NCI-H460 (cell line): ENCODE data around the gene VSIG2. TPM values are rescaled to one million over a fixed set of nuclear protein-coding genes. Genes with fewer than 3 reads are reported as not detected.

ENCODE experiments used
- DNase-seq: peaks from one replicate; pipeline ENCODE4 v3.0.0-alpha.2; 2016; ENCODE audit warnings: low read depth; ENCODE audit errors: extremely low read depth
- total RNA-seq: library from RNA; depleted of rRNA; stranded (reverse); fragments of >200 nt; shearing (Covaris generic); gene quantifications from 2 replicates; pipeline ENCODE4 v1.2.3, GENCODE V29; 2014; rRNA removed

The VSIG2 gene
- total RNA-seq, 1 experiment from 2014 or later, result not detected

GRCh38 chr11:124725719-124726105, 26.3 kb downstream of the VSIG2 start:
- DNase-seq, result no peak

- DNase-seq, result no peak
Measured at GRCh38 chr11:124724979-124725718, 26.9 kb downstream of the VSIG2 start.

DNA sequence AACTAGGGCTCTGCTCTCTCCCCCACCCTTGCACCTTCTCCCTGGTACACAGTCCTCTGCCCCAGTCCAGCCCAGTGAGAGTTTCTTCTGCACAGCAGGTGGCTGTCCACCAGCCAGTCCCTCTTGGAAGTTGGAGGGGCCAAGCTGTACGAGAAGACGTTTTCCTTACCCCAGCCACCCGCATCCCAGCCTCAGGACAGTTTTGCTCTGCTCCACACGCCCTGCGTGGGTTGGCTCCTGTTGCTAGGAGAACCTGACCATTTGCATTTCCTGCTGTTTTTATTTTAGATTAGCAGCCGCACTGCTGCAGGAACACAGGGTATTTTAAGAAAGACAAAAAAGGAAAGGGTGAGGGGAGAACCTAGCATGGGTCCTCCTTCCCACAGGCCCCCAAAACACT, 29.9 kb downstream of the VSIG2 start:
- no peak for DNase-seq

GRCh38 chr11:124719534-124719933, 32.5 kb downstream of the VSIG2 start:
- DNase-seq, result no peak

- DNase-seq, result no peak
Measured at GRCh38 chr11:124718801-124719200, 33.3 kb downstream of the VSIG2 start.

DNA sequence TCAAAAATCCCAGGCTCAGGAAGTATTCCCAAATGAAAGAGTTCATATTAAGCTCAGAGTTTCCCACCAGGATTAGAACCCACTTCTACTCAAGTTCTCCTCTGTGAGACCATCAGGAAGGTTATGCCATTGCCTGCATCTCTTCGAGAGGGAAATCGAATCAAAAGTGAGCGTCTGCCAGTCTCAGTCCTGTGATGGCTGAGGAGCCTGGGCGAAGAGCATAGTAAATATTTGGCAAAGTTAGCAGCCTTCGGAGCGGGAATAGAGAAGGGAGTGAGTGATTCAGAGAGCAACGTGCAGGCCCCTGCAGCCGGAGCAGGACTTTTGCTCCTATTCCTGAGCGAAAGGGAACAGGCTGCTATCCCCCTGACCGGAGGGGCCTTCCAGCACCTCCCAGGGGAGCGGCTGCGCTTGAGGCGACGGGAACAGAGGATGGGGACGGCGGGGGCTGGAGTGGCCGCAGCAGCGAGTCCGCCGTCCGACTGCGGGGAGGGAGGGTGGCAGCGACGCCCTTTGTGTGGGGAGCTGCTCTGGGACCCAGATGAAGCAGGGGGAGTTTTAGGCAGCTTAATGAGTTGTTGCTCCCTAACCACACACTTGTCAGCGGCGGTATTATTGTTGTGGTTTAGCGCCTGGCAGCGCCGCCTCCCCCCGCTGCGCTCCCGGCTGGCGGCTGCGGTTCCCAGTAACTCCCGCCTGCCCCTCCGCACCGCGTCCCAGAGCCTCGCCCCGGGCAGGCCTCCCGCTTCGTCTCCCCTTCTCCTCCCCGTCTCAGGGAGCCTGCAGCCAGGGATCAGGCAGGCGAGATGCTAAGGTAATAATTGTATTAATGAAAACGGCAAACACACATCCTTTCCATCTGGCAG, 34.0 kb downstream of the VSIG2 start:
- DNase-seq, result no peak

DNA sequence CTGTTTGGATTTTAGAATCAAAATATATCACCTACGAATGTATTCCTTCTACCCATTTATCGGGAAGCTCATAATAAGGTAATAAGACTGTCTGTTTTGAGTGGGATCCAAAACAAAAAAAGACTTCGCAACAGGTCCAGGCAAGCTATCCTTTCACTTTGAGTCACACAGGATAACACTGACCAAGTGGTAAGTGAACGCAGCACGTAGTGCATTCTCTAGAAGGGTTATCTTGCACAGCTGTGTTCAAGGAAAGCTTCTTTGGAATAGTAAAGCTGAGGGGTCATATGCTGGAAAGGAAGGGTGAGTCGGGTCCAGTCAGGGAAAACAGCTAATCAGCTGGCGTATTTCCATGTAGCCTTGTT, 34.7 kb downstream of the VSIG2 start:
- DNase-seq, result no peak

DNA sequence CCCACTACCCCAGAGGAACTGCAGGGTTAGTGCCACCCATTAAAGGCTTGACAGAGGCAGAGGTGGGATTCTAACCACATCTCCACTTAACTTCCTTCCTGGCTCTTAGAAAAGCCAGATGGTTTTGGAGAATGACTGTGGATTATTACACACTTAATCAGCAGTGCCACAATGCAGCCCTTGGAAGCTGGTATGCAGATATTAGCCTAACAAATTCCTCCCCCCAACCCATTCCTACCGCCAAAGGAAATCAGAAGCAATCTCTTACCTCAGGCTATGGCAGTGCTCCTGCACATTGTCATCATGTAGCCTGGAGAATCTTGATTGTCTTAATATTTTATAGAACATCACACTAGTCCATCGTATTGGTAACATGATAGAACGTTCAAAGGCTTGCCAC, 35.5 kb downstream of the VSIG2 start:
- no peak for DNase-seq

DNA sequence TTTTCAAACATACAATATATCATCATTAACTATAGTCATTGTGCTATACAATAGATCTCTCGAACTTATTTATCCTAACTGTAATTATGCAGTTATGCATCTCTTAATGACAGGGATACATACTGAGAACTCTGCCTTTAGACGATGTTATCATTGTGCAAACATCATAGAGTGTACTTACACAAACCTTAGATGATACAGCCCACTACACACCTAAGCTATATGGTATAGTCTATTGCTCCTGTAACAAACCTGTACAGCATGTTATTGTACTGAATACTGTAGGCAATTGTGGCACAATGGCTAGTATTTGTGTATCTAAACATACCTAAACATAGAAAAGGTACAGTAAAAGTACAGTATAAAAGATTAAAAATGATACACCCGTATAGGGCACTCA, 39.7 kb downstream of the VSIG2 start:
- DNase-seq, result no peak

DNA sequence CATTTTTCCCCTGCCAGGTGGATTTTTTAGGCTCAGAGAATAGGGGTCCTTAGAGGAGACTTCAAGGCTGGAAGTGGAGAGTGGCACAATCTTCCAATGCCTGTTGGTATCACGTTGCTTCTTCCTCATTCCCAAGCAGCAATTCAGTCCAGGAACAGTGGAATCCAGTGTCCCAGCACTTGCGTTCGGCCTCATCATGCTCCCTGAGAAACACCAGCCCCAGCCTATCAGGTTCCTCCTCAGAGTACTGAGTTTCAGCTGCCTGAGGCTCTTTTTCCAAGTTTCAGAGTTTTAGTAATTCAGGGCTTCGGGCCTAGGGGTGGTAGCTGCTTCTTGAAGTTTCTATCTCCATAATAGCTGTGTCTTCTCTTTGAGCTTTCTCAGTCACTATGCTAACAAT, 44.2 kb downstream of the VSIG2 start:
- DNase-seq, result no peak

DNA sequence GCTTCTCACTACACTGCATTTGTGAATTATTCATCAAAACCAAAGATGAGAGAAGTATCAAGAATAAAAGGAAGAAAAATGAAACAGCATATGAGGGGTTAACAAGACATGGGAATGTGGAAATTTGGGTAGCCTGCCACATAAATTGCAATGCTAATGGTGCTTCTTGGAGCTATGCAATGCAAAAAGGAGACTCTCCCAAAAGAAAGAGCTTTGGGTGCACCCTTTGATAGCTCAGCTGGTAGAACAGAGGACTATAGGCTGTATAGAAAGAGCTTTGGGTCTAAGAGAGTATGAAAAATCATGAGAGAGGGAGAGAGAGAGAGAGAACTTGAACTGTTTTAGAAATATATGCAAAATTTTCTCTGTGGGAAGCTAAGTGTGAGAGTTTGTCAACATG, 52.0 kb downstream of the VSIG2 start:
- no peak for DNase-seq

DNA sequence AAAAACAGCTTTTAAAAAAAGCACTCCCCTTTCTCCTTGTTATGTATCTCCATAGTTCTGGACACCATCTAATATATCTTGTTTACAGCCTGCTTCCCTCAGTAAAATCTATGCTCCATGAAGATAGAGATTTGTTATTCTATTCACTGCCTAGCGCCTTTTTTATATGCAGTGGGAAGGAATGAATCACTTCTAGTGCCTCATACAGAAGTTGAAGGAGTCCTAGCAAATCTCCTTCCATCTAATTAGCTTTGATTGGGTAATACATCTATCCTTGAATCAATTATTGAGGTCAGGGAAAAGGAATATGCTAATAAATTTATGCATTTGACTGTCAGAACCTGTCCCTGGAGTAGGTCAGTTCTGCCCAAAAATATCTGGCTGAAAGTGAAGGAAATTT, 52.5 kb downstream of the VSIG2 start:
- DNase-seq, result no peak

Other genes with a start within 250 kb of the VSIG2 start
- gene OR8B12, start 208.6 kb downstream of the VSIG2 start, total RNA-seq, result not detected in 2 replicates
- not detected in 2 replicates for gene OR8A1, start 182.3 kb downstream of the VSIG2 start, total RNA-seq
- not detected in 2 replicates for gene PANX3, start 140.8 kb downstream of the VSIG2 start, total RNA-seq
- 23.8 and 30.3 TPM in 2 replicates for gene TBRG1, start 129.4 kb downstream of the VSIG2 start, total RNA-seq
- 17.4 and 19.0 TPM in 2 replicates for gene SIAE, start 78.5 kb downstream of the VSIG2 start, total RNA-seq
- gene SPA17, start 78.4 kb downstream of the VSIG2 start, total RNA-seq, result 12.7 and 14.0 TPM in 2 replicates
- not detected in 2 replicates for gene NRGN, start 12.3 kb downstream of the VSIG2 start, total RNA-seq
- 0.15 and 0.23 TPM in 2 replicates for gene ESAM, start 10.0 kb upstream of the VSIG2 start, total RNA-seq
- 5.1 and 8.0 TPM in 2 replicates for gene MSANTD2, start 48.2 kb upstream of the VSIG2 start, total RNA-seq
- gene ROBO3, start 113.2 kb upstream of the VSIG2 start, total RNA-seq, result 7.9 and 8.9 TPM in 2 replicates
- not detected in 2 replicates for gene ROBO4, start 145.6 kb upstream of the VSIG2 start, total RNA-seq
- gene HEPN1, start 167.0 kb upstream of the VSIG2 start, total RNA-seq, result not detected in 2 replicates
- not detected in 2 replicates for gene HEPACAM, start 183.8 kb upstream of the VSIG2 start, total RNA-seq
- 1.8 and 2.3 TPM in 2 replicates for gene CCDC15, start 201.9 kb upstream of the VSIG2 start, total RNA-seq